SK-N-SH treated with all-trans-retinoic acid at 6 μM for 48 hours (cell line): ENCODE data around the gene FOXR1.

Experiments used
- ATAC-seq: fragments of 200-7000 bp; cut with Tn5 transposase; 3 replicates; pipeline ENCODE4 v1.9.1; 2020; ENCODE audit warnings: mild to moderate bottlenecking, moderate library complexity
- CSDC2 ChIP-seq: fragments of 250-450 bp; sonication (Bioruptor Pico); IDR thresholded peaks from 2 replicates; pipeline ENCODE4 v1.5.0; 2020; ENCODE audit warnings: mild to moderate bottlenecking, moderate library complexity
- ESRRG ChIP-seq: fragments of 250-450 bp; sonication (Bioruptor Pico); IDR thresholded peaks from 2 replicates; pipeline ENCODE4 v1.6.1; 2021; ENCODE audit warnings: mild to moderate bottlenecking
- GLIS3 ChIP-seq: fragments of 250-450 bp; sonication (Bioruptor Pico); IDR thresholded peaks from 2 replicates; pipeline ENCODE4 v1.5.0; 2020; ENCODE audit warnings: mild to moderate bottlenecking, moderate library complexity
- ISL1 ChIP-seq: fragments of 250-450 bp; sonication (Bioruptor Pico); IDR thresholded peaks from 2 replicates; pipeline ENCODE4 v2.1.2; 2022; ENCODE audit warnings: mild to moderate bottlenecking, moderate library complexity
- OSR1 ChIP-seq: fragments of 250-450 bp; sonication (Bioruptor Pico); IDR thresholded peaks from 2 replicates; pipeline ENCODE4 v1.8.0; 2022; ENCODE audit warnings: moderate library complexity, mild to moderate bottlenecking, inconsistent platforms
- PATZ1 ChIP-seq: fragments of 250-450 bp; sonication (Bioruptor Pico); IDR thresholded peaks from 2 replicates; pipeline ENCODE4 v1.8.0; 2020; ENCODE audit warnings: mild to moderate bottlenecking, moderate library complexity, borderline replicate concordance
- PPARA ChIP-seq: fragments of 250-450 bp; sonication (Bioruptor Pico); IDR thresholded peaks from 2 replicates; pipeline ENCODE4 v1.5.0; 2020; ENCODE audit warnings: mild to moderate bottlenecking, borderline replicate concordance
- RARB ChIP-seq: fragments of 250-450 bp; sonication (Bioruptor Pico); IDR thresholded peaks from 2 replicates; pipeline ENCODE4 v1.8.0; 2021; ENCODE audit warnings: mild to moderate bottlenecking, moderate library complexity
- TCF4 ChIP-seq: fragments of 250-450 bp; sonication (Bioruptor Pico); IDR thresholded peaks from 2 replicates; pipeline ENCODE4 v1.8.0; 2021; ENCODE audit warnings: mild to moderate bottlenecking, moderate library complexity, borderline replicate concordance
- TOX ChIP-seq: fragments of 250-450 bp; sonication (Bioruptor Pico); IDR thresholded peaks from 2 replicates; pipeline ENCODE4 v1.8.0; 2021; ENCODE audit warnings: mild to moderate bottlenecking, moderate library complexity, borderline replicate concordance
- TSHZ2 ChIP-seq: fragments of 250-450 bp; sonication (Bioruptor Pico); IDR thresholded peaks from 2 replicates; pipeline ENCODE4 v1.5.0; 2020; ENCODE audit warnings: mild to moderate bottlenecking, moderate library complexity
- ZC3H10 ChIP-seq: fragments of 250-450 bp; sonication (Bioruptor Pico); IDR thresholded peaks from 2 replicates; pipeline ENCODE4 v1.5.1; 2021; ENCODE audit warnings: mild to moderate bottlenecking, moderate library complexity
- ZFP3 ChIP-seq: fragments of 250-450 bp; sonication (Bioruptor Pico); IDR thresholded peaks from 2 replicates; pipeline ENCODE4 v1.5.0; 2020; ENCODE audit warnings: mild to moderate bottlenecking, moderate library complexity
- ZFP30 ChIP-seq: fragments of 450-650 bp; formaldehyde crosslinking; IDR thresholded peaks from 2 replicates; pipeline ENCODE4 v1.5.0; 2022; ENCODE audit warnings: mild to moderate bottlenecking, moderate library complexity
- ZNF8 ChIP-seq: fragments of 450-650 bp; formaldehyde crosslinking; IDR thresholded peaks from 2 replicates; pipeline ENCODE4 v1.5.0; 2020; ENCODE audit warnings: mild to moderate bottlenecking, moderate library complexity
- TF ChIP-seq, protein P1 (sequence below): fragments of 250-450 bp; sonication (Bioruptor Pico); IDR thresholded peaks from 2 replicates; pipeline ENCODE4 v1.5.1; 2021; ENCODE audit warnings: mild to moderate bottlenecking, moderate library complexity
- TF ChIP-seq, protein P2 (sequence below): fragments of 250-450 bp; sonication (Bioruptor Pico); IDR thresholded peaks from 2 replicates; pipeline ENCODE4 v1.8.0; 2021; ENCODE audit warnings: low read depth, mild to moderate bottlenecking, moderate library complexity, borderline replicate concordance

FOXR1 gene

DNA sequence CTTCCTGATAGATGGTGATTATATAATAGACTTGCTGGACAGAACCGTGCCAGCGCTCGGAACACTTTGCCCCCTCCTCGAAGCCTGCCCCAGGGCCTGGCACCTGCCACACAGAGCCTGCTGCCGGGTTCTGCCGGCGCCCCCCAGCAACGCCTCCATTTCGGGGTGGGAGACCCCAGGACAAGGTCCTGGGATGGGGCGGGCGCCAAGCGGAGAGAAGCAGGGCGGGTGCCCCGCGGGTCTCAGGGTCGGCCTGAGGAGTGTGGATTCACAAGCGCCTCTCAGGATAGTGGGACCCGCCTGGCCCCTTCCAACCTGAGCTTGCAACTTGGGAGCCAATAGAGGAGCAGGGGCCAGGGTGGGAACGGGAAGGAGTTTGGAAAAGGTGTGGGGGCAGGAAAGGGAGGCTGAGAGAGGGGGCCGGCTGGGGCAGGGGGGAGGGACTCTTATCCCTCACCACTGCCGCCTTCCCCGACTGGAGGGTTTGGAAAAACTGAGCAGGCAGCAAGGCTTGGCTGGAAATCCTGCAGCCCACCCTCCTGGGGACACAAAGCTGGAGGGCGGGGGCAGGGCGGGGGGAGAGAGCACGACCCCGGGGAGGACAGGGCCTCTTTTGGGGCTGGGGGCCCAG lies 42.6 kb upstream of the FOXR1 start:
- TF ChIP-seq ZNF8 (CRISPR knock-in tag) (no peak), TOX (CRISPR knock-in tag) (no peak), CSDC2 (CRISPR knock-in tag) (no peak), RARB (CRISPR knock-in tag) (no peak), ESRRG (no peak), OSR1 (no peak), TSHZ2 (CRISPR knock-in tag) (no peak), ISL1 (CRISPR knock-in tag) (no peak)
- TF ChIP-seq, protein P1, sequence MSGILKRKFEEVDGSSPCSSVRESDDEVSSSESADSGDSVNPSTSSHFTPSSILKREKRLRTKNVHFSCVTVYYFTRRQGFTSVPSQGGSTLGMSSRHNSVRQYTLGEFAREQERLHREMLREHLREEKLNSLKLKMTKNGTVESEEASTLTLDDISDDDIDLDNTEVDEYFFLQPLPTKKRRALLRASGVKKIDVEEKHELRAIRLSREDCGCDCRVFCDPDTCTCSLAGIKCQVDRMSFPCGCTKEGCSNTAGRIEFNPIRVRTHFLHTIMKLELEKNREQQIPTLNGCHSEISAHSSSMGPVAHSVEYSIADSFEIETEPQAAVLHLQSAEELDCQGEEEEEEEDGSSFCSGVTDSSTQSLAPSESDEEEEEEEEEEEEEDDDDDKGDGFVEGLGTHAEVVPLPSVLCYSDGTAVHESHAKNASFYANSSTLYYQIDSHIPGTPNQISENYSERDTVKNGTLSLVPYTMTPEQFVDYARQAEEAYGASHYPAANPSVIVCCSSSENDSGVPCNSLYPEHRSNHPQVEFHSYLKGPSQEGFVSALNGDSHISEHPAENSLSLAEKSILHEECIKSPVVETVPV = no peak
- TF ChIP-seq, protein P2, sequence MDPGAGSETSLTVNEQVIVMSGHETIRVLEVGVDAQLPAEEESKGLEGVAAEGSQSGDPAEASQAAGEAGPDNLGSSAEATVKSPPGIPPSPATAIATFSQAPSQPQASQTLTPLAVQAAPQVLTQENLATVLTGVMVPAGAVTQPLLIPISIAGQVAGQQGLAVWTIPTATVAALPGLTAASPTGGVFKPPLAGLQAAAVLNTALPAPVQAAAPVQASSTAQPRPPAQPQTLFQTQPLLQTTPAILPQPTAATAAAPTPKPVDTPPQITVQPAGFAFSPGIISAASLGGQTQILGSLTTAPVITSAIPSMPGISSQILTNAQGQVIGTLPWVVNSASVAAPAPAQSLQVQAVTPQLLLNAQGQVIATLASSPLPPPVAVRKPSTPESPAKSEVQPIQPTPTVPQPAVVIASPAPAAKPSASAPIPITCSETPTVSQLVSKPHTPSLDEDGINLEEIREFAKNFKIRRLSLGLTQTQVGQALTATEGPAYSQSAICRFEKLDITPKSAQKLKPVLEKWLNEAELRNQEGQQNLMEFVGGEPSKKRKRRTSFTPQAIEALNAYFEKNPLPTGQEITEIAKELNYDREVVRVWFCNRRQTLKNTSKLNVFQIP (CRISPR knock-in tag) = no peak
- peak; percentile 43 for ATAC-seq

GRCh38 chr11:118929501-118930093 lies 42.0 kb upstream of the FOXR1 start:
- ATAC-seq = peak; percentile 45
- TF ChIP-seq GLIS3 (CRISPR knock-in tag) (no peak), ESRRG (no peak), ZFP3 (CRISPR knock-in tag) (peak; percentile 85; the same call in 1 of the 2 replicates)

GRCh38 chr11:118930094-118930712 lies 41.4 kb upstream of the FOXR1 start:
- TF ChIP-seq PATZ1 (CRISPR knock-in tag) (no peak), OSR1 (no peak), TCF4 (no peak), CSDC2 (CRISPR knock-in tag) (no peak), PPARA (no peak), ZC3H10 (no peak), ISL1 (CRISPR knock-in tag) (no peak), ZFP30 (CRISPR knock-in tag) (no peak), TOX (CRISPR knock-in tag) (no peak), TSHZ2 (CRISPR knock-in tag) (no peak)
- TF ChIP-seq, protein P2 (CRISPR knock-in tag) = no peak
- TF ChIP-seq, protein P1 = no peak
- peak; percentile 13 for ATAC-seq
